H9 (cell line): ENCODE data around the gene PHF11. TPM values are rescaled to one million over a fixed set of nuclear protein-coding genes. Genes with fewer than 3 reads are reported as not detected.

ENCODE experiments used
- DNase-seq: peaks from one replicate; pipeline ENCODE4 v3.0.0-alpha.2; 2017
- H2AFZ ChIP-seq: one replicate; pipeline ENCODE4 v1.6.1; 2013; ENCODE audit warnings: mild to moderate bottlenecking, low read length, control low read depth, moderate library complexity
- H2AK5ac ChIP-seq: 2 replicates; pipeline ENCODE4 v1.6.1; 2013; ENCODE audit warnings: low read length, control low read depth, mixed read lengths; ENCODE audit not compliant: insufficient read length
- H2BK120ac ChIP-seq: one replicate; pipeline ENCODE4 v1.6.1; 2013; ENCODE audit warnings: low read depth, mild to moderate bottlenecking, low read length, control low read depth, inconsistent platforms; ENCODE audit not compliant: poor library complexity, severe bottlenecking
- H2BK12ac ChIP-seq: 2 replicates; pipeline ENCODE4 v1.6.1; 2013; ENCODE audit warnings: low read length, control low read depth, mixed read lengths, low read depth; ENCODE audit not compliant: insufficient read length
- H2BK15ac ChIP-seq: 2 replicates; pipeline ENCODE4 v1.6.1; 2013; ENCODE audit warnings: low read depth, low read length, control low read depth
- H2BK20ac ChIP-seq: one replicate; pipeline ENCODE4 v1.6.1; 2013; ENCODE audit warnings: low read depth, mild to moderate bottlenecking, low read length, control low read depth, inconsistent platforms; ENCODE audit not compliant: poor library complexity, severe bottlenecking
- H2BK5ac ChIP-seq: 2 replicates; pipeline ENCODE4 v1.6.1; 2013; ENCODE audit warnings: low read length, control low read depth, mixed read lengths; ENCODE audit not compliant: insufficient read length
- H3K14ac ChIP-seq: 2 replicates; pipeline ENCODE4 v1.6.1; 2013; ENCODE audit warnings: low read length, control low read depth; ENCODE audit not compliant: insufficient read depth
- H3K18ac ChIP-seq: 2 replicates; pipeline ENCODE4 v1.6.1; 2013; ENCODE audit warnings: low read depth, mild to moderate bottlenecking, mixed read lengths, low read length, control low read depth; ENCODE audit not compliant: insufficient read length
- H3K23ac ChIP-seq: 2 replicates; pipeline ENCODE4 v1.6.1; 2013; ENCODE audit warnings: low read length, control low read depth, mixed read lengths, low read depth; ENCODE audit not compliant: insufficient read length
- H3K23me2 ChIP-seq: 2 replicates; pipeline ENCODE4 v1.6.1; 2013; ENCODE audit warnings: low read depth, mild to moderate bottlenecking, mixed read lengths, low read length, control low read depth; ENCODE audit not compliant: insufficient read length, poor library complexity, severe bottlenecking
- H3K27ac ChIP-seq: 2 replicates; pipeline ENCODE4 v1.5.1; 2013; ENCODE audit warnings: low read length, control low read depth, mixed read lengths, low read depth; ENCODE audit not compliant: insufficient read length
- H3K27me3 ChIP-seq: 2 replicates; pipeline ENCODE4 v1.6.1; 2013; ENCODE audit warnings: low read length, control low read depth, inconsistent platforms; ENCODE audit not compliant: insufficient read depth
- H3K4ac ChIP-seq: 2 replicates; pipeline ENCODE4 v1.6.1; 2013; ENCODE audit warnings: low read depth, mild to moderate bottlenecking, control low read depth, inconsistent platforms, low read length, moderate library complexity
- H3K4me1 ChIP-seq: 2 replicates; pipeline ENCODE4 v1.6.1; 2013; ENCODE audit warnings: low read length, control low read depth, inconsistent platforms; ENCODE audit not compliant: insufficient read depth
- H3K4me2 ChIP-seq: 2 replicates; pipeline ENCODE4 v1.6.1; 2013; ENCODE audit warnings: low read length, control low read depth, mixed read lengths; ENCODE audit not compliant: insufficient read length, insufficient read depth
- H3K56ac ChIP-seq: 2 replicates; pipeline ENCODE4 v1.6.1; 2013; ENCODE audit warnings: low read depth, mild to moderate bottlenecking, mixed read lengths, low read length, control low read depth; ENCODE audit not compliant: insufficient read length
- H3K79me1 ChIP-seq: 2 replicates; pipeline ENCODE4 v1.6.1; 2013; ENCODE audit warnings: low read depth, mild to moderate bottlenecking, moderate library complexity, low read length, control low read depth, inconsistent platforms; ENCODE audit not compliant: insufficient read depth, poor library complexity, severe bottlenecking
- H3K79me2 ChIP-seq: 2 replicates; pipeline ENCODE4 v1.6.1; 2013; ENCODE audit warnings: low read length, control low read depth, inconsistent platforms; ENCODE audit not compliant: insufficient read depth
- H3K9ac ChIP-seq: 2 replicates; pipeline ENCODE4 v1.6.1; 2013; ENCODE audit warnings: low read length, control low read depth, mixed read lengths; ENCODE audit not compliant: insufficient read length; ENCODE audit errors: extremely low read depth
- H3K9me3 ChIP-seq: one replicate; pipeline ENCODE4 v1.6.1; 2013; ENCODE audit warnings: low read depth, low read length, inconsistent platforms; ENCODE audit not compliant: control insufficient read depth
- H3T11ph ChIP-seq: one replicate; pipeline ENCODE4 v1.6.1; 2013; ENCODE audit warnings: mild to moderate bottlenecking, low read length, control low read depth, inconsistent platforms
- H4K20me1 ChIP-seq: one replicate; pipeline ENCODE4 v1.6.1; 2013; ENCODE audit not compliant: control insufficient read depth, insufficient read length, insufficient read depth
- H4K5ac ChIP-seq: 2 replicates; pipeline ENCODE4 v1.6.1; 2013; ENCODE audit warnings: low read depth, mild to moderate bottlenecking, mixed read lengths, low read length, control low read depth; ENCODE audit not compliant: insufficient read length
- H4K8ac ChIP-seq: replicated peaks from 2 replicates; pipeline ENCODE4 v1.6.1; 2013; ENCODE audit warnings: low read length, control low read depth, mixed read lengths, low read depth; ENCODE audit not compliant: insufficient read length
- H4K91ac ChIP-seq: 2 replicates; pipeline ENCODE4 v1.6.1; 2013; ENCODE audit warnings: low read depth, mild to moderate bottlenecking, moderate library complexity, mixed read lengths, low read length, control low read depth; ENCODE audit not compliant: insufficient read length
- H3K27ac Mint-ChIP-seq, 3 experiments: 2 replicates in 2 of 3; 3 replicates in 1 of 3; pipeline ENCODE4 v1.8.0; 2020 to 2021; ENCODE audit warnings: mixed read lengths in 3 of 3, mild to moderate bottlenecking in 1 of 3, moderate library complexity in 1 of 3
- H3K27me3 Mint-ChIP-seq: 2 replicates; pipeline ENCODE4 v1.8.0; 2021; ENCODE audit warnings: low read depth, mild to moderate bottlenecking, moderate library complexity, mixed read lengths
- H3K36me3 Mint-ChIP-seq, 3 experiments: 2 replicates in 2 of 3; 3 replicates in 1 of 3; pipeline ENCODE4 v1.8.0; 2020 to 2021; ENCODE audit warnings: low read depth in 3 of 3, mixed read lengths in 3 of 3; ENCODE audit not compliant: insufficient read depth in 1 of 3
- H3K4me1 Mint-ChIP-seq, 2 experiments: 2 replicates each; pipeline ENCODE4 v1.8.0; 2020; ENCODE audit warnings: mixed read lengths in 2 of 2
- H3K4me3 Mint-ChIP-seq, 2 experiments: 2 replicates in 1 of 2; 3 replicates in 1 of 2; pipeline ENCODE4 v1.8.0; 2020 to 2021; ENCODE audit warnings: mild to moderate bottlenecking in 2 of 2, mixed read lengths in 2 of 2, moderate library complexity in 1 of 2
- H3K9me3 Mint-ChIP-seq, 2 experiments: 2 replicates in 1 of 2; 3 replicates in 1 of 2; pipeline ENCODE4 v1.8.0; 2020; ENCODE audit warnings: mild to moderate bottlenecking in 2 of 2, mixed read lengths in 2 of 2, moderate library complexity in 1 of 2
- CTCF ChIP-seq: fragments of 200-600 bp; sonication (generic); conservative IDR thresholded peaks from 3 replicates; pipeline ENCODE4 v1.8.0; 2021; ENCODE audit warnings: antibody characterized with exemption, mild to moderate bottlenecking
- WGBS: extraction: QIAGEN DNeasy Blood & Tissue Kit; methylation state at CpG from one replicate; pipeline ENCODE4 v1.1.7; 2013; ENCODE audit warnings: missing lambda C conversion rate, low lambda C conversion rate, mixed read lengths; ENCODE audit not compliant: insufficient read length; ENCODE audit errors: extremely low coverage; 5-methylcytosine and 5-hydroxymethylcytosine counted together
- total RNA-seq: library from RNA; stranded (reverse); gene quantifications from 2 replicates; pipeline ENCODE4 v1.2.1, GENCODE V29; 2021

The PHF11 gene
- total RNA-seq, 1 experiment from 2014 or later = 13.5 TPM

GRCh38 chr13:49528161-49528560, 32.4 kb downstream of the PHF11 start:
- H3K4me3 Mint-ChIP-seq = no peak overlapping the region

More at GRCh38 chr13:49528161-49528560, 32.4 kb downstream of the PHF11 start:
- Histone ChIP-seq H2BK15ac (no peak overlapping the region), H3K23me2 (no peaks in the 10 kb centered on the region), H2BK120ac (no peak overlapping the region), H2AK5ac (no peak overlapping the region), H2BK12ac (no peak overlapping the region), H3T11ph (no peak overlapping the region), H3K56ac (no peak overlapping the region), H3K18ac (no peak overlapping the region), H4K20me1 (no peaks in the 10 kb centered on the region), H3K27ac (no peak overlapping the region), H3K4me1 (no peaks in the 10 kb centered on the region), H4K91ac (no peak overlapping the region), H2BK20ac (no peak overlapping the region), H4K5ac (no peak overlapping the region), H3K4me2 (no peak overlapping the region), H3K23ac (no peak overlapping the region), H4K8ac (no peak overlapping the region), H3K14ac (no peak overlapping the region), H3K79me2 (no peaks in the 10 kb centered on the region), H3K9me3 (no peaks in the 10 kb centered on the region), H3K79me1 (no peaks in the 10 kb centered on the region), H2AFZ (no peak overlapping the region), H3K27me3 (no peaks in the 10 kb centered on the region), H3K4ac (no peak overlapping the region), H3K9ac (no peak overlapping the region), H2BK5ac (no peak overlapping the region)
- Mint-ChIP-seq H3K27me3 (no peaks in the 10 kb centered on the region; the same call in 1 of the 2 replicates), H3K4me1 (no peaks in the 10 kb centered on the region; a peak in 1 of 4 replicates), H3K36me3 (peaks cover 6 to 19% (median 13%) of the 10 kb centered on the region in 3 experiments; a peak in 5 of 7 replicates), H3K9me3 (no peaks in the 10 kb centered on the region), H3K27ac (no peak overlapping the region)
- no peak for TF ChIP-seq CTCF
- no peak for DNase-seq
- WGBS = no CpG with 5 or more reads among the region's 1 CpG
